22Rv1 (cell line): Measurements from ENCODE around the gene HOXA3.
A peak's percentile ranks its signal among the peaks of the same experiment; 100 is the strongest.

Experiments used
- H3K27ac ChIP-seq: fragments of 450-650 bp; 2 replicates; pipeline ENCODE4 v1.5.1; 2017
- ZFX ChIP-seq: fragments of 450-650 bp; IDR thresholded peaks from 2 replicates; pipeline ENCODE4 v1.6.1; 2017; ENCODE audit warnings: antibody characterized with exemption, borderline replicate concordance
- TF ChIP-seq, protein P1 (sequence below): fragments of 450-650 bp; IDR thresholded peaks from 2 replicates; pipeline ENCODE4 v1.5.1; 2017; ENCODE audit warnings: mild to moderate bottlenecking

The HOXA3 gene

DNA sequence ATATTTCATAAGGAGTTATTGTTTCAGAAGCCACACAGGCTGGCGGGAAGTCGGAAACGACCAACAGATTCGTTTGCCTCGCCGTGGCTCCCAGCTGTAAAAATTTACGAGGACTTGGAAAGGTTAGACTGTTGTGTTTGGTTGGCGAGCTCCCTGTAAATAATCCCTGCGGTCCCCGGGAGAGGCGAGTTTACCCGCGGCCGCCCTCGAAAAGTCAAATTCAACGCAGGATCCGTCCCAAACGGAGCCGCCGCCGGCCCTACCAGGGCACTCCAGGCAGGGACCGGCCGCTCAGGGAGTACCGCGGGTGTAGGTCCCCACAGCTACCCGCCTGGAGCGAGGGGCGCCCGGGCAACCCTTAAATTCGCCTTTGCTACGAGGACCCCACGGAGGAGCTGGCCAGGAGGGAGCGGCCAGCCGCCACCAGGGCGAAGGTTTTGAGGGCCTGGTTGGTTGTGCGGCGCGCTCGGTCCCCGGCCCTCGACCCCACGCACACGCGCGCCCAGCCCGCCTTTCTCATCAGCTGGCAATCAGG lies 13.7 kb upstream of the HOXA3 start:
- H3K27ac ChIP-seq: peak overlapping the region; percentile 24; the same call in 1 of the 2 replicates
- TF ChIP-seq, protein P1, sequence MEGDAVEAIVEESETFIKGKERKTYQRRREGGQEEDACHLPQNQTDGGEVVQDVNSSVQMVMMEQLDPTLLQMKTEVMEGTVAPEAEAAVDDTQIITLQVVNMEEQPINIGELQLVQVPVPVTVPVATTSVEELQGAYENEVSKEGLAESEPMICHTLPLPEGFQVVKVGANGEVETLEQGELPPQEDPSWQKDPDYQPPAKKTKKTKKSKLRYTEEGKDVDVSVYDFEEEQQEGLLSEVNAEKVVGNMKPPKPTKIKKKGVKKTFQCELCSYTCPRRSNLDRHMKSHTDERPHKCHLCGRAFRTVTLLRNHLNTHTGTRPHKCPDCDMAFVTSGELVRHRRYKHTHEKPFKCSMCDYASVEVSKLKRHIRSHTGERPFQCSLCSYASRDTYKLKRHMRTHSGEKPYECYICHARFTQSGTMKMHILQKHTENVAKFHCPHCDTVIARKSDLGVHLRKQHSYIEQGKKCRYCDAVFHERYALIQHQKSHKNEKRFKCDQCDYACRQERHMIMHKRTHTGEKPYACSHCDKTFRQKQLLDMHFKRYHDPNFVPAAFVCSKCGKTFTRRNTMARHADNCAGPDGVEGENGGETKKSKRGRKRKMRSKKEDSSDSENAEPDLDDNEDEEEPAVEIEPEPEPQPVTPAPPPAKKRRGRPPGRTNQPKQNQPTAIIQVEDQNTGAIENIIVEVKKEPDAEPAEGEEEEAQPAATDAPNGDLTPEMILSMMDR: no peak
- no peak for TF ChIP-seq ZFX

GRCh38 chr7:27165089-27165995 lies 13.0 kb upstream of the HOXA3 start, which contains the start of gene HOXA9:
Gene HOXA9 (minus strand): TSS chr7:27165537. CDS start chr7:27165457, 80 bp downstream.
- TF ChIP-seq, protein P1: no peak
- no peak for TF ChIP-seq ZFX
- H3K27ac ChIP-seq: peak within 1 kb of the TSS; percentile 24; the same call in 1 of the 2 replicates

- H3K27ac ChIP-seq: no peak overlapping the region
- TF ChIP-seq ZFX: no peak
- TF ChIP-seq, protein P1: peak; percentile 17
Observed at GRCh38 chr7:27164367-27165088, 12.1 kb upstream of the HOXA3 start.

DNA sequence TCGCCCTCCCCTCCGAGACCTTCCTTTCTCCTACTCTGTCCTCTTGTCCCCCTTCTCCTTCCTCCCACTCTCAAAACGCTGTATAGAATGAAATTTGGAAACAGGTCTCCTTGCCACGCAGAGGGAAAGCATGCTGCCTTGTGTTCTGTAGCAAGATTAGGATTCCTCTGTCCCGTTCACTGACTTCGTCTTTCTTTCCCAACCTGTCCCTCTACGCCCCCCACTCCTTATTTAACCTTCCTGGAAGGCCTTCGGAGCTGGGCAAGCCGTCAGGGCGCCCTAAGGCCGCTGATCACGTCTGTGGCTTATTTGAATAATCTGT lies 11.6 kb upstream of the HOXA3 start:
- no peak for TF ChIP-seq ZFX
- TF ChIP-seq, protein P1: no peak
- no peak overlapping the region for H3K27ac ChIP-seq

- TF ChIP-seq, protein P1: no peak
- TF ChIP-seq ZFX: no peak
- H3K27ac ChIP-seq: no peak overlapping the region
Observed at GRCh38 chr7:27163288-27164044, 11.1 kb upstream of the HOXA3 start.

DNA sequence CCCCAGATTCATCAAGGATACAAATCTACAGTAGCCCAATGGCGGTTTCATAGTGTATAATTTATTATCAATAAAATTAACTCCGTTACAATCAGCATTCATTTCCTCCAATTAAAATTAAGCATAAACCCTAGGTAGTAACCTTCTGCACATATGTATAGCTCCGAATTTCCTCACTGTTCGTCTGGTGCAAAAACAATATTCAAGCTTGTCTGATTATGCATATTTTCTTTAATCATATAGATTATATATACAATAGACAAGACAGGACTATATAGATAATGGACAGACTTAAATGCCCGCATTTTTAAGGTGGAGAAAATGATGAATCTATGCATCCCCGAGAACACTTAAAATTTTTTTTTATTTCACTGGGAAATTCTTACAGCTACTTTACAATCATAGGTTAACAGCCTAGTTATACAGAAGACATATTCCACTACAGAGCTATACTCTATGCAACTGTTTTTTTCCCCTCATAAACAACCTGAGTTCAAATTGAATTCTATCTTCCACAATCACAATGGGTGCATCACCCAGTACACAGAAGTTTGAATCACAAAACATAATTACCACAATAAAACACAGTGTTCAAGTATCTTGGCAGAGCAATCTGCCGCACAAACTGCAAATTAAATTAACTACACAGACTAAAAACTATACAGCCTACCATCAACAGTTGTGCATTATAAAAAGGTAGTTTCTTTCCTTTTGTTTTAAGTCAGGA lies 10.3 kb upstream of the HOXA3 start:
- TF ChIP-seq ZFX: no peak
- TF ChIP-seq, protein P1: no peak
- H3K27ac ChIP-seq: no peak overlapping the region
